HG02870 (cell line): Measurements from ENCODE around the gene FYCO1.

Experiments used
- ATAC-seq: cut with Tn5 transposase; IDR thresholded peaks from one replicate; pipeline ENCODE4 v1.9.1; 2021; ENCODE audit warnings: mild to moderate bottlenecking, moderate library complexity; ENCODE audit not compliant: unreplicated experiment

FYCO1 gene

DNA sequence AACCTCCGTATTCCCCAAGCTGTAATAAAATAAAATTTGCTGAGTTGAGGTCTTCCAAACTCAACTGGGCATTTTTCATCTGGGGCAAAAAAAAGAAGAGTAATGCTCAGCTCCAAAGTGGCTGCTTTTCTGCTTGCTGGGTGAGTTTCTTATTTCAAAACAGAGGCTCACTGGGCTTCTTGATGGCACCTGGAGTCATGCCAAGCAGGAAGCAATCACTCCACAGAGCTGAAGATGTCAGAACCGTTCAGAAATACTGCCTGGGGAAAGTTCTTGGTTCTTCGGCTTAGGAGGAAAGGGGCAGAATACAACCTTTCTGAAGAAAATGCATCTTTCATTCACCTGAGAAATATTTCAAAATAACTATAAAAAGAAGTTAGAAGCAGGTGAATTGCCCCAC is 105.2 kb downstream of the FYCO1 start:
- no peak for ATAC-seq

DNA sequence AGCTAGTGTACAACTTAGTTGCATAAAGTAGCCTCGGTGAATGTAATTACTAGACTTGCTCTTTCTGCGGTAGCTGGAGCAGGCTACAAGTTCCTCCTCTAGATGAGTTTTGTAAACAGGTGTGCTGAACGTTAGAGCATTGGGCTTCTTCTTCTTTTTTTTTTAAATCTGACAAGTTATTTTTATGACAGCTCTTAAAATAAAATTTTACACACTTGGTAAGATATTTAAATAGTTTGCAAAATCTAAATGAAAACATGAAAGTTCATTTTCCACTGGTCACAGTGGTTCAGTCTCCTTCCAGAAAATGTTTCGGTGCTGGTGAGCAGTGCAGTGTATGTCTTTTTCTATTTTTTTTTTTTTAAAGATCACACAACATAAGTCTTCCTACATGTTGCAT is 106.3 kb downstream of the FYCO1 start:
- ATAC-seq: no peak

DNA sequence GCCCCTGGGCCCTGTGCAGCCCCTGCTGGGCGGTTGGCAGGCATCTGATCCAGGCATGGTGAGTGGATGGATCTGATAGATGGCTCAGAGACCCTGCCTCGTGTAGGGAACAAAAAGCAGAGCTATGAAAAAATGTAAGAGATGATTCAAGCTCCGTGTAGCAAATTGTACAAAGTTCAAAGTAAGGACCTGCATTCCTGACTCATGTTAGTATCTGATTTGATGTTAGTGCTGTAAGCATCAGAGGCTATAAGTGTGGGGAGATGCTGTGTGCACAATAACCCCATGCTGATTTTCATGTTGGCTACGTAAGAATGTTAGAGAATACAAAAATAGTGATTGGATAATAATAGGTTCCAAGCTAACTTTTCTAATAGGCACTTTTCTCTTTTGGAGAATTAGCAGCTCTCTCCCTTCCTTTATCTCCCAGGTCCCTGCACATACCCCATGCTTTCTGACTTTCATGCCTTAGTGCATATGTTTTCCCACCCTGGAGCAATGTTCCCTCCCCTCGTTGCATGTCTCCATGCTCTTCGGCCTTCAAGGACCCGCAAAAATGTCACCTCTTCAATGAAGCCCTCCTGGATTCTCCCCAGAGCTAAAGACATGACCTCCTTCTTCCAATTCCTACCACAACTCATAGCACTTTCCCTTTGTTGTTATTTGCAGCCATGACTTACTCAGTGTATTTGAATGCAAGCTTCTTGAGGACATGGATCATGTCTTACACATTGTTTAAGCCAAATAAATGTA is 107.7 kb downstream of the FYCO1 start:
- ATAC-seq: no peak

DNA sequence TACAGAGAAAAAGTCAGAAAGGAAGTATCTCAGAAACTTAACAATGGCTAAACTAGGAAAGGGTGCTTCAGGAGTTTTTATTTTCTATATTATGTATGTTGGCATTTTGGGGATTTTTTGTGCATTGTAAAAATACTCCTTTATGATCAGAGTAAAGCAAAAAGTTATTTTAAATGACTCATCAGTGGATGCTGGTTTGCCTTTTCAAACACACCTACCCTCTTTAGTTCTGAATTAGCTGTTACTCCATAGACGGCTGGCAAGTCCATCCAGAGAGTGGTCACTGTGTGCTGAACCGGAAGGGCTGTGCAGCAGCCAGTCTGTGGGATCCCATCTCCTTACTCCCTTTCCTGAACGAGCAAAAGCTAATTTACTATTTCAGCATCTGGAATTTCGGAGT is 108.3 kb downstream of the FYCO1 start:
- ATAC-seq: no peak

DNA sequence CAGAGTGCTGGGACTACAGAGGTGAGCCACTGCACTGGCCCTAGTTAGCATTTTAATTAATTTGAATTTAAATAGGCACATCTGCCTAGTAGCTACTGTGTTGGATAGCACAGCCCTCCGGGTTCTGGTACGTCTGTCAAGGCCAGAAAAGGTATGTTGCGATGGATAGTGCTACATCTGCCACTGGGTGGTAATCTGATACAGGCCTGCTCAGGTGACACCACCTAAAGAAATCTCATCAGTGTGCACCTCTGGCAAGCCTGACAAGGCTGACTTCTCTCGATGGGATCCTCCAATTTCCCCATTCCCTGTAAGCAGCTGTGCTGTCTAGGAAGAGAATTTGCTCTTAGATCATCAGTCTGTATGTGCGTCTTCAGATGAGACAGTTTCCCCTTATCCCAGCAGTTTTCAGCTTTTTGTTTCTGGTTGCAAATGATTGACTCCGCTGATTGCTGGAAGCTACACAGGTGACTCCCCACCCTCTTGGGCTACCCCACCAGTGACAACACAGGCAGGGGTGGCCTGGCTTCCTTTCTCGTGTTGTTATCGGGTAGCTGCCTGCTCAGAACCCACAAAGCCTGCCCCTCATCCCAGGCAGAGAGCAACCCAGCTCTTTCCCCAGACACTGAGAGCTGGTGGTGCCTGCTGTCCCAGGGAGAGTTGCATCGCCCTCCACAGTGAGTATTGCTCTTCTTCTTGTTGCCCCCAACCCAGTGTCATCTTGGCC is 109.5 kb downstream of the FYCO1 start, which contains the start of gene CCR9:
TSS of gene CCR9 (plus strand) at position 565 of the 727 bp plus-strand sequence. CDS start 8,391 bp downstream, outside the sequence.
- ATAC-seq: no peak

DNA sequence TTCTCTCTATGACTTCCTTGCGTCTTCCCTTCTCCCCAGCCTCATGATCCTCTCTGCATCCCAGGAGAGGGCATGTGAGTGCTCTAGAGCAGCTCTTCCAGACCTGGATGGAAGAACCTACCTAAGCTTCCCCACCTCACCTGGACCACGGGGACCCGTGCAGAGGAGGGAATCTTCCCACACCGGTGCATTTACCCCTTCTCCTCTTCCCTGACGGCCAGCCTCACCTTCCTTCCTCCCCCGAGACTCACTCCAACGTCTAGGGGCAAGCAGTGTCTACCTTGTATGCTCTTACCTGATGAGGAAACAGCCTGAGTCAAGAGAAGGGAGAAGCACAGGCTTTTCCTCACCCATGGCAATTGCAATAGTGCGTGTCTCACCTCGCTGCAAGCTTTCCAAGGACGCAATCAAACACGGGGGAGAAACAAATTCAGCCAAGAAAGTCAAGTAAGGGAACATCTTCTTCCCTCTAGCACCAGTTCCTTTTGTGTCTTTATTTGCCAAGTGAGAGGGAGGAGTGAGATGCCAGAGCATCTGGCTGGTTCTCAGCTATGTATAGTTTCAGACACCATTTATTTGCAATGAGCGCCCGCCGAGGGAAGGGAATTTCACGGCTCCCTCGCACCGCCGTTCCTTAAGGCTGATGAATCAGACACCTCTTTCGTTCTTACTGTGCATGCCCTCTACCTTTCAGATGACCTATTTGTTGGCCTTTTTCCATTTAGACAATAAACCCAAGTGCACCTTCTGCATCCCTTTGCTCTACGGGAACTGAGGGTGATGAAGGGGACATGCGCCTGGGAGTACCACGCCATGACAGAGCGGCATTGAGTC is 111.0 kb downstream of the FYCO1 start:
- no peak for ATAC-seq

DNA sequence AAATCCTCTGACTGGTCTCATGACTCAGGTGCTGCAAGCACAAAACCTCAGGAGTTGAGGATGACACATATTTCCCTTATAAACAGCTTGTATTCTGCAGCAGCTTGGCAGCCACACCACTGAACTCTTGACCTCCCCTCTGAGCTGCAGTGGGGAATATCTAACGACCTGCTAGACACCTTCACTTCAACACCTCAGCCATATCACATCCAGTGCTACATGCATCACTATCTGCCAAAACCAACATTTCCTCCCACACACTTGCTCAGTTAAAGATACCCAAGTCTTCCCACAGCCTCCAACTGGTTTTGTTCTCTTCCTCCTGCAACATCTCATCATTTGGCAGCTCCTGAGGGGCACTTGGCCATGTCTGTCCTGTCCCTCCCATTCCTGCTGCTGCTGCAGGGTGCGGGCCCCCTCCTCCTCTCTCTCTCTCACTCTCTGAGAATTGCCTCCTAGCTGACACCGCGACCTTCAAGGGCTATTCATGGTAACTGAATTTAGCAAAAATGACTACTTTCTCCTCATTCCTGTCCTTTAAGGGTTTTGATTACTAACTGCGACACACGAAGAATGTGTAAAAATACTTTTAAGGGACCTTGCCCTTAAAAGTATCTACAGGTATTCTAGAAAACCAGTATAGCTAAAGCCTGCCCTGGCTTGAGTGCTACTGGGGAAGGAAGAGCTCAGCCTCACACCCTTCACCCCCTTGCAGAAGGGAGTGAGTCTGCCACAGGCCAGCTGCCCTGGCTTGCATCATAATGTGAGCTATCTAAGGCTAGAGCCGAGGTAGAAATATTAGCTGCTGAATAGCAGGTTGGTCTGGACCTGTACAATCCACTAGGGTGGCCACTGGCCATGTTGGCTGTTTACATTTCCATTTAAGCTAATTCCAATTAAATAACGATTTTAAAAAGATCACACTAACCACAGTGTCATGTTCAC is 114.3 kb downstream of the FYCO1 start:
- no peak for ATAC-seq

DNA sequence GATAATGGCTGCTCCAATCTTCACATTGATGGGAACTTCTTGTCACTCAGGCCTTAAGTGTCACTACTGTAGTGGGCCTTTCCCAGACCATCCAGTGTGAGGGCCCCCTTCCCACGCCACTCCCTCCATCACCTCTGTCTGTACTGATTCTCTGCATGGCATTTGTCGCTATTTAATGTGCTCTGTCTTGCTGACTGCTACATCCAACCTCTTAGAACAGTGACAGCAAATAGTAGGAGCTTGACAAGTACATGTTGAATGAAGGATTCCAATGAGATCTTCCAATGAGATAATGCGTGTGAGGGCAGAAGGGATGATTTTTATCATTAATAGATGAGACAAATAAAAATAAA is 114.9 kb downstream of the FYCO1 start:
- no peak for ATAC-seq

DNA sequence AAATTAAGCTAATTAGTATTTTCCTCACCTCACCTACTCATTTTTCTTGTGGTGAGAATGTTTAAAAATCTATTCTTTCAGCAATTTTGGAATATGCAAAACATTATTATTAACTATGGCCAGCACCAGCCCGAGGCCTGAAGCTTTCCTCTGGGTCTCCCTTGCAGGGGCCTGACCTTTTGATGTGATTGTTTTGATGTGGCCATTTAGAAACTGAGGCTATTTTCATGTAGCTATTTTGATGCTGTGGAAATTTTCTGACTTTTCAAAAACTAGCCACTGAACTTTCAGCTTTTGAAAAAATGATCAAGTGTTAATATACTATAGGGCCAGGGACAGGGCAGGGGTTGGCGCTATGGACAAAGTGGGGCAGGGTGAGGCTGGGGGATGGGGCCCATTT is 117.5 kb downstream of the FYCO1 start:
- ATAC-seq: no peak

DNA sequence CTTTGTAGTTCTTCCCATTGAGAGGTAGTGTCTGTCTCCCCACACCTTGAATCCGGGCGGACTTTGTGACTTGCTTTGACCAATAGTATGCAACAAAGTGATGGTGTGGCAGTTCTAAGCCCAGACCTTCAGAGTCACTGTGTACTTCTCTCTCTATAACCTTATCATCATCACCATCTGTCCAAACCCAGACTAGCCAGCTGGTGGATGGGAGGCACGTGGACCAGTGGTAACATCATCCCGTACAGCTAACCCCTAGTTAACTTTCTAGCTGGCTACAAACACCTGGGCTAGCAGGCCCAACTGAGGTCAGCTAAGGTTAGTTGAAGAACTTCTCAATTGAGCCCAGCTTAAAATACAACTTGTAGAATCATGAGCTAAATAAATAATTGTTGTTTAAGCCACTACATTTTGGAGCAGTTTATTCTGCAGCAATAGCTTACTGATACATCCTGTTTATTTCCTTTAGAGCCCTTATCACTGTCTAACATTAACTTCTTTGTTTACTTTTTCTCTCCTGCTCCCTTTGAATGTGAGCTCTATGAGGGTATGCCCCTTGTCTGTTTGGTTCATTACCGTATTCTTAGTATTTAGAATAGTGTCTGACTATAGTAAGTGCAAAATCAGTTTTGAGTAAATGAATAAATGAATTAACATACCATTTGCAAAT is 120.8 kb downstream of the FYCO1 start:
- no peak for ATAC-seq

DNA sequence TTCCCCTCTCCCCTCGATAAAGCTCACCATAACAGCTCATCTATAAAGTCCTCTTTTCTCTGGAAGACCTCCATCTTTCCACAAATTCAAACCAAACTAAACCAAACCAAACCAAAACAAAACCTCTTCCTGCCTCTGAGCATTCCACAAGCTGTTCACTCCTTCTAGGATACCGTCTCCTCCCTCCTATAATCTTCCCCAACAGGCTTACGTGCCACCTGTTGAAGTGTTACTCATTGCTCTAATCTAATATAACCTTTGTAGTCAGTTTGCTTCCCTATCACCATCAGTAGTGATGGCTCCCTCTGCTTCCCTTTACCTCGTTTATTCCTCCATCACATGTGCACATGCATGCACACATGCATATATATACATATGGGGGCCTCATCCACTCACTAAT is 122.0 kb downstream of the FYCO1 start:
- ATAC-seq: no peak

DNA sequence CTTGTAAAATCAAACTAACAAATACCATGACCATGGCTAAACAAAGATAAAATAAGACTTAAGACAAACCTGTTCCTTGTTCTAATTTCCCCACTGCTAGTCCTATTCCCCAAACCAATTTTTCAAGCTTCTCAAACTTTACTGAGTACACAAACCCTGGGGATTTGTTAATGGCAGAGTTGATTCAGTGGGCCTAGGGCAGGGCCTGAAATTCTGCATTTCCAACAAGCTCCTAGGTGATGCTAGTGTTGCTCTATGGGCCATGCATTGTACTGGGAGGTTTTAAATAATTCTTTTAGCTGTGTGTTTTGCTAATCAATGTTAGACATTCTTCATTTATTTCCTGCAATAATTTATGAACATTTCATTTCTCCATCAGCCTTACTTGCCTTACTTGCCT is 122.6 kb downstream of the FYCO1 start:
- ATAC-seq: no peak

DNA sequence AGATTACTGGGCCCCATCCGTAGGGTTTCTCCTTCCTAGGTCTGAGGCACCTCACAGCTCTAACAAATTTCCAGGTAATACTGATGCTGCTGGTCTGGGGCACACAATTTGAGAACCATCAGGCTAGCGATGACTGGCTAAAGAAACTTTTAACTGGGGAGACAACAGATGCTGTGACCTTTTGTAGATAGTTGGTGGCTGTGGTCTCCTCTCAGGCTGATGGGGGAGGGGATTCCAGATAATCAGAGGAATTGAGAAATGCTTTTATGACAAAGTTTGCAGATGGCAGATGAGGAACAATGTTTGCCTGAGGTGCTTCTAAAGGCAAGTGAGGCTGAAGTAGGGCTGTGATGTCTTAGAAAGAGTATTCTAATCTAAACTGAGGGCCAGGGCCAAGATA is 123.1 kb downstream of the FYCO1 start:
- no peak for ATAC-seq

DNA sequence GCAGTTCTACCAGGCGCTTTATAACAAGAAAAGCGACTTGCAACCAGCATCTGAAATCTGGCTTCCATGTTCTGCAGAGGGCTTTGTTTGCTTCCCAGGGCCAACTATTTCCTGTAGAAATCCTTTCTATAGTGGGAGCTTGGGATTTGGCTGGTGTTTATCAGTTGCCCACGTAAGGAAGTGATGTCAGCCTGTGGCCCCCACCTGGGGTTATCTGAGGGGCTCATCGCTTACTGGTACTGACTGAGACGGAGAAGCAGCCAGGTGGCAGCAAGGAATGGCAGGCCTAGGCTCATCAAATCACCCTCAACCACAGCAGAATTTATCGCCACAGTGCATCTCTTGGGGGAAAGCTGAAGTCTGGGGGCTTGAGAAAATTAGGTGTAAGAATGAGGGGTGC is 123.8 kb downstream of the FYCO1 start:
- ATAC-seq: no peak

DNA sequence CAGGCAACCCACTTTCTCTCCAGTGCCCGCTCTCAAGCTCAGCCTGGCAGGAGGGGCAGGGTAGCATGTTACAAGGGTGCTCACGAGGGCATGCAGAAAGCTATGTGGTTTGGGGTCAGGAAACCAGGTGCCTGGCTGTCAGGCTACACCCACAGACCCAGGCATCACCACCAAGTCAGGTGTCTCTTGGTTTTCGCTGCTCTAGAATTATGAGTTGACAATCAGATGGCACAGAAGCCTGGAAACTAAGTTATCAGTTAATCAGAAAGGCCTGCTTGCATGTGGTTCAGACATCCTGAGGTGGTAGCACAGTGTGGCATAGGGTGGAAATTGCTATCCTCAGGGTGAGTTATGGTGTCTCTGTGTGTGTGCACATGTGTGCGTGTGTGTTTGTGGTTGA is 125.5 kb downstream of the FYCO1 start:
- no peak for ATAC-seq

DNA sequence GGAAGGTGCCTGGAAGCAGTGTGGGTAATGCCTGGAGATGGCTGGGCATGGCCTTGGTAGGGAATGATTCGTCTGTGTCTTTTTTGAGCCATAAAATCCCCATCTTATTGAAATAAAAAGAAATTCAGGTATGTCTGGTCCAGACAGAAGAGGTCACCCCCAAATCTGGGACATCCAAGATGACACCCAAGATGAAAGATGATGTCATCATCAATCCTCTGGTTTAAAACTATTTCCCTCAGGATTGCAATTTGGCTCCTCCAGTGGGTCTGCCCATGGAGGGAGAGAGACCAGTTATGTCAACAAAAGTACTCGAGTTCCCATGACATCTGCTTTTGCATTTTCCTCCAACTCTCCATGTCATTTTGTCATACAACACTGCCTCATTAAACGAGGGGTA is 126.0 kb downstream of the FYCO1 start:
- no peak for ATAC-seq

DNA sequence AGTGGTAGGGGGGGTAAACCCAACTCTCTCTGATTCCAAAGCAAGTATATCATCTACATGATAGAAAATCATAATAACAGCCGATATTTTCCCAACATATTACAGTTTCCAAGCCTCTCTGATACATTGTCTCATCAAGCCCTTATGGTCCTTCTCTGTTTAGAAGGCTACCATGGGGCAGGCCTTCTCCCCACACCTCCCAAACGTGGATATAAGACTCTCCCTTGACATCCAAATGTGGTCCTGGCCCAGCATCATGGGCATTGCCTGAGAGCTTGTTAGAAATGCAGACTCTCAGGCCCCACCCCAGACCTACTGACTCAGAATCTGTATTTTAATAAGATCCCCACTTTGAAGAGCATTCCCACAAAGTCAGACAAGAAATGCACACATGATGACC is 127.0 kb downstream of the FYCO1 start:
- no peak for ATAC-seq

DNA sequence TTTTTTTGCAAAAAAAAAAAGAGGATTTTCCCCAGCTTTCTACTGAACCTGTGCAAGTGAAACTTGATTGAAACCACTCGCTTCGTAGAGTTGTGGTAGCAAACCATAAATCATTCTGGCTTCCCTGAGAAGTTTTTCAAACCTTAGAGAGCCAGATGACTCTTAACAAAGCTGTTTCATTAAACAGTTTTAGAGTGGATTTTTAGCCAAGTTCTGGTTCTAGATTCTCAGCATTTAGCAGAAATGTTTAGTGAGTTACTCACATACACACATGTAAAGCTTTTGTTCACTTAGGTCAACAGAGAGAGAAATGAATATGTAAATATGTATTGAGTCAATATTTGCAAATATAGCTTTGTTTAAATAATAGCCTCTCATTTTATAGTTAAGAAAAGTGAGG is 127.4 kb downstream of the FYCO1 start:
- no peak for ATAC-seq
